Stimulated activated CD4-positive, alpha-beta T cell treated with anti-CD3 and anti-CD28 coated beads, Interleukin-1b, Interleukin-23, amount 100 ng/mL, for 1 hour (primary cell): ENCODE measurements around the gene PICALM.

Experiments used
- DNase-seq, 2 donors: peaks; one replicate each; pipeline ENCODE4 v3.0.0-alpha.2; 2020; ENCODE audit warnings: low read depth in 2 of 2

The PICALM gene

GRCh38 chr11:86081455-86081854 is 12.6 kb upstream of the PICALM start:
- no peak for DNase-seq

GRCh38 chr11:86079421-86079820 is 10.5 kb upstream of the PICALM start:
- DNase-seq, result no peak

- no peak for DNase-seq
These were observed 5.1 kb upstream of the PICALM start for GRCh38 chr11:86073948-86074347.

GRCh38 chr11:86072211-86072610 is 3.3 kb upstream of the PICALM start:
- DNase-seq, result no peak

- DNase-seq, result no peak
These were observed 1.5 kb upstream of the PICALM start for GRCh38 chr11:86070142-86071056.

GRCh38 chr11:86069408-86070101 is 671 bp upstream of the PICALM start:
- DNase-seq, result no peak

- no peak for DNase-seq
These were observed 579 bp downstream of the PICALM start for GRCh38 chr11:86068138-86068871.

- no peak for DNase-seq
These were observed 1.1 kb downstream of the PICALM start for GRCh38 chr11:86067851-86068137.

- no peak for DNase-seq
These were observed 1.7 kb downstream of the PICALM start for GRCh38 chr11:86067009-86067850.

GRCh38 chr11:86066657-86067008 is 2.3 kb downstream of the PICALM start:
- no peak for DNase-seq

- no peak for DNase-seq
These were observed 2.9 kb downstream of the PICALM start for GRCh38 chr11:86066033-86066432.

- DNase-seq, result no peak
These were observed 4.6 kb downstream of the PICALM start for GRCh38 chr11:86064220-86064803.

GRCh38 chr11:86063536-86063935 is 5.3 kb downstream of the PICALM start:
- DNase-seq, result no peak

- DNase-seq, result no peak
These were observed 6.2 kb downstream of the PICALM start for GRCh38 chr11:86062719-86063118.

GRCh38 chr11:86061483-86062205 is 7.2 kb downstream of the PICALM start:
- no peak for DNase-seq

GRCh38 chr11:86060544-86060943 is 8.3 kb downstream of the PICALM start:
- DNase-seq, result no peak

GRCh38 chr11:86058360-86058759 is 10.5 kb downstream of the PICALM start:
- no peak for DNase-seq

- no peak for DNase-seq
These were observed 12.5 kb downstream of the PICALM start for GRCh38 chr11:86056351-86056854.

GRCh38 chr11:86052693-86053641 is 15.9 kb downstream of the PICALM start:
- no peak for DNase-seq
